Neural cell (in vitro differentiated cells): ENCODE data around the gene HOXA1. TPM values are rescaled to one million over a fixed set of nuclear protein-coding genes. Genes with fewer than 3 reads are reported as not detected.
A peak's percentile ranks its signal among the peaks of the same experiment; 100 is the strongest.

Experiments used
- H2AFZ ChIP-seq: fragments of 200-600, 300-800 bp; sonication (generic), shearing (Covaris generic); 2 replicates; pipeline ENCODE4 v1.6.0; 2014; ENCODE audit warnings: low read depth, mild to moderate bottlenecking, antibody characterized with exemption, low read length, moderate library complexity
- H3F3A ChIP-seq: fragments of 200-600 bp; shearing (Covaris generic); 2 replicates; pipeline ENCODE4 v1.6.1; 2016; ENCODE audit warnings: mild to moderate bottlenecking, moderate library complexity, mixed read lengths, antibody characterized with exemption, low read length; ENCODE audit not compliant: insufficient read depth, poor library complexity, severe bottlenecking
- H3K27ac ChIP-seq: fragments of 200-600, 300-800 bp; sonication (generic), shearing (Covaris generic); 2 replicates; pipeline ENCODE4 v1.5.1; 2014; ENCODE audit warnings: mild to moderate bottlenecking, low read length, moderate library complexity
- H3K27me3 ChIP-seq: fragments of 300-800, 200-600 bp; sonication (generic), shearing (Covaris generic); 2 replicates; pipeline ENCODE4 v1.6.0; 2014; ENCODE audit warnings: mild to moderate bottlenecking, low read depth, low read length, moderate library complexity; ENCODE audit not compliant: insufficient read depth
- H3K36me3 ChIP-seq: fragments of 300-800, 200-600 bp; sonication (generic), shearing (Covaris generic); 2 replicates; pipeline ENCODE4 v1.5.1; 2014; ENCODE audit warnings: mild to moderate bottlenecking, antibody characterized with exemption, low read length, moderate library complexity; ENCODE audit not compliant: insufficient read depth
- H3K4me2 ChIP-seq: fragments of 300-800, 200-600 bp; sonication (generic), shearing (Covaris generic); 2 replicates; pipeline ENCODE4 v1.6.0; 2014; ENCODE audit warnings: mild to moderate bottlenecking, low read length
- H3K4me3 ChIP-seq: fragments of 300-800, 200-600 bp; sonication (generic), shearing (Covaris generic); 2 replicates; pipeline ENCODE4 v1.5.1; 2014; ENCODE audit warnings: mild to moderate bottlenecking, low read length, moderate library complexity
- H3K79me2 ChIP-seq: fragments of 200-600 bp; shearing (Covaris generic); replicated peaks from 2 replicates; pipeline ENCODE4 v1.6.0; 2014; ENCODE audit warnings: mild to moderate bottlenecking, low read length, moderate library complexity; ENCODE audit not compliant: insufficient read depth
- H3K9ac ChIP-seq: fragments of 300-800, 200-600 bp; sonication (generic), shearing (Covaris generic); 2 replicates; pipeline ENCODE4 v1.6.1; 2016; ENCODE audit warnings: mild to moderate bottlenecking, low read length, mixed read lengths
- H3K9me2 ChIP-seq: fragments of 200-600 bp; shearing (Covaris generic); 2 replicates; pipeline ENCODE4 v1.6.1; 2016; ENCODE audit warnings: mild to moderate bottlenecking, low read length, mixed read lengths; ENCODE audit not compliant: insufficient read depth
- H3K9me3 ChIP-seq: fragments of 200-600, 300-800 bp; sonication (generic), shearing (Covaris generic); 2 replicates; pipeline ENCODE4 v1.6.1; 2016; ENCODE audit warnings: mild to moderate bottlenecking, mixed run types, low read length, moderate library complexity, mixed read lengths
- H4K20me1 ChIP-seq: fragments of 200-600 bp; shearing (Covaris generic); 2 replicates; pipeline ENCODE4 v1.6.1; 2016; ENCODE audit warnings: mild to moderate bottlenecking, mixed run types; ENCODE audit not compliant: insufficient read depth
- EZH2 ChIP-seq: fragments of 200-600, 300-800 bp; shearing (Covaris generic), sonication (generic); IDR thresholded peaks from 2 replicates; pipeline ENCODE4 v1.6.1; 2014; ENCODE audit warnings: antibody characterized with exemption, low read length, borderline replicate concordance, mild to moderate bottlenecking; ENCODE audit not compliant: insufficient read depth, poor library complexity, severe bottlenecking
- MXI1 ChIP-seq: fragments of 450-650 bp; conservative IDR thresholded peaks from 2 replicates; pipeline ENCODE4 v1.6.1; 2014; ENCODE audit warnings: antibody characterized with exemption, mild to moderate bottlenecking; ENCODE audit not compliant: poor library complexity, severe bottlenecking
- POLR2AphosphoS5 ChIP-seq: IDR thresholded peaks from 2 replicates; pipeline ENCODE4 v1.6.1; 2012
- RAD21 ChIP-seq: fragments of 450-650 bp; conservative IDR thresholded peaks from 2 replicates; pipeline ENCODE4 v1.6.1; 2014; ENCODE audit warnings: antibody characterized with exemption, mild to moderate bottlenecking, moderate library complexity
- SMC3 ChIP-seq: fragments of 450-650 bp; conservative IDR thresholded peaks from 2 replicates; pipeline ENCODE4 v1.6.1; 2014; ENCODE audit warnings: antibody characterized with exemption, mild to moderate bottlenecking, moderate library complexity; ENCODE audit not compliant: poor library complexity
- TAF1 ChIP-seq: IDR thresholded peaks from 2 replicates; pipeline ENCODE4 v1.6.1; 2012; ENCODE audit warnings: low read depth
- polyA plus RNA-seq: library from polyadenylated mRNA; depleted of rRNA; stranded (reverse); fragments of >200 nt; gene quantifications from 2 replicates; pipeline ENCODE4 v1.2.3, GENCODE V29; 2014
- TF ChIP-seq, protein P1 (sequence below): IDR thresholded peaks from 2 replicates; pipeline ENCODE4 v1.6.1; 2012; ENCODE audit warnings: borderline replicate concordance
- TF ChIP-seq, protein P2 (sequence below): fragments of 450-650 bp; IDR thresholded peaks from 2 replicates; pipeline ENCODE4 v1.5.1; 2014; ENCODE audit warnings: antibody characterized with exemption, mild to moderate bottlenecking, moderate library complexity; ENCODE audit not compliant: poor library complexity, severe bottlenecking

HOXA1 gene
- polyA plus RNA-seq, 1 donor from 2014 or later = not detected

DNA sequence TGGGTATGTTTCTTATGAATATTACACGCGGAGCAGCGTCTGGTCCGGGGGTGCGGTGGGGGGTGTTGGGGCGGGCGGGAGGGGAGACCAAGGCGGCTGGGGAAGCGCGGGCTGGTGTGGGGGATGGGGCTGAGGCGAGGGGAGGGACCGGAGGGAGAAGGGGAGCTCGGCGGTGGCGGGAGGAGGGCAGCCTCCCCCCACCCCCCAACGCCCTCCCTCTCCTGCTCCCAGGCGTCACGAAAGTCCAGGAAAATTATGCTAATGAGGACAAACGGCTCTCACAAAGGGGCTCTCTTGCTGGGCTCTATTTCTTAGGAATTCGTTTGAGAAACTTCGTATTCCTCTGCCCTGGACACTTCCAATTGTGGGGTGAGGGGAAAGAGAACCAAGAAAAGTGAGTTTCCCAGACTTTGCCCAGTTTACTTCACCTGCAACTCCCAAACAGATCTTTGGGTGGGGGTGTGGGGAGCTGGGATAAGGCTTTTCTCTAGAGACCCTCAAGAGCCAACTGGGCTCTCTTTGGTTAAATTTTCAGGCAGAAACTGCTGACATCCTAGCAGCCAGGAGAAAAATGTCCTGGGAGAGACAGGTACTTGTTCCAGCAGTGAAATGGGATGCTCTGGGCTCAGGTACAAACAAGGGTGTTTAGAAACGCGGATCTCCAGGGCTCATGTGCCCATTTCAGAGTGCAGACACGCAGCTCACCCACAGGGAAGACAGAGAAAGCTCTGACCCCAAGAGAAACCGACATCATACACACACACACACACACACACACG is 18.4 kb upstream of the HOXA1 start:
- Histone ChIP-seq H3K27me3 (peaks cover 96% of the 10 kb centered on the region), H3K4me2 (no peak overlapping the region)

DNA sequence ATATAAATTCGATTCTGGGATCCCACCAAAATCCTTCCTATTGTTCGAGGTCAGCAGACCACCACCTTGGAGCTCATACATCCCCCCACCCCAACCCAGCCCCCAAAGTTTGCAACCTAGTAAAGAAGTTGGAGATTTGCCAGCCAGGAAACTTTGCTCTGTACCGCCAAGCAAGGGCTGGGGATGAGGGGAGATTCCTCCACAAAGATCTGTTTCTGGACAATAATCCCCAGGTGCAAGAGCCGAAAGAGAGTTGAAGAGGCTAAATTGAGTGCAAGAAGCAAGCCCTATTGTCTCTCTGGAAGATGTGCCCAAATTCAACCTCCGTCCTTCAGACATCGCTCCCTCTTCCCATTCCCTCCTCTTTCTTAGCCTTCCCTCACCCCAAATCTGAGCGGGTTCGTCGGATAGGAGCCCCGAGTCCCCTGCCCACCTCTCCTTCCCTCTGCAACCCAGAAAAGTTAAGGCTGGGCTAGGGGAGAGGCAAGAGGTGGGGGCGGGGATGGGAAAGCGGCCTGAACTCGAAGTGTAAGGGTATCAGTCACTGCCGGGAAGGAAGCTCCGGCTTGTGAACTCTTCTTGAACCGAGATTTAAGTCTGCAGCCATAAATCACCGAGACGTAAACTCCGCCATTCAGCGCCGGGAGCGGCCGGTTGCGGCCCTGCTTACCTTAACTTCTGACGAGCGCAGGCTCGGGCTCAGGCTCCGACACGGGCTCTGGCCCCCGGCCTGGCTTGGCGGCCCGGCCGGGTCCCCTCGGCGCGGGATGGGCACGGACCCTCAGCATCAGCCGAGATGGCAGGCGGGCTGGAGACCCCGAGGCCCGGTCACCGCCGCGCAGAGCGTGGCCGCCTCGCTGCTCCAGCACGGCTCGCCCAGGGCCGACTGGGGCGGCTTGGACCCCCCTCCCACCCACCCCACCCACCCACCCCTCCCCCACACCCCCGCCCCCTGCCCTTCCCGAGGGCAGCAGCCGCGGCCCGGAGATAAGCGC is 17.5 kb upstream of the HOXA1 start:
- Histone ChIP-seq H3K79me2 (no peaks in the 10 kb centered on the region), H2AFZ (no peak overlapping the region), H3K27ac (no peak overlapping the region), H3K9me2 (no peaks in the 10 kb centered on the region), H3K4me3 (no peak overlapping the region), H3K9me3 (no peaks in the 10 kb centered on the region), H3K4me2 (no peak overlapping the region), H3K9ac (no peak overlapping the region), H3K27me3 (peaks cover 96% of the 10 kb centered on the region), H4K20me1 (no peaks in the 10 kb centered on the region), H3K36me3 (no peaks in the 10 kb centered on the region), H3F3A (no peaks in the 10 kb centered on the region)
- TF ChIP-seq TAF1 (no peak), EZH2 (peak; percentile 92)

More for the DNA sequence above, 18.4 kb upstream of the HOXA1 start:
- H3K9me3 ChIP-seq = no peaks in the 10 kb centered on the region
- no peaks in the 10 kb centered on the region for H3K36me3 ChIP-seq
- no peak overlapping the region for H3K27ac ChIP-seq
- no peaks in the 10 kb centered on the region for H3K9me2 ChIP-seq
- H3K79me2 ChIP-seq = no peaks in the 10 kb centered on the region
- H3K4me3 ChIP-seq = no peak overlapping the region
- no peaks in the 10 kb centered on the region for H3F3A ChIP-seq
- no peaks in the 10 kb centered on the region for H4K20me1 ChIP-seq
- TF ChIP-seq, protein P1, sequence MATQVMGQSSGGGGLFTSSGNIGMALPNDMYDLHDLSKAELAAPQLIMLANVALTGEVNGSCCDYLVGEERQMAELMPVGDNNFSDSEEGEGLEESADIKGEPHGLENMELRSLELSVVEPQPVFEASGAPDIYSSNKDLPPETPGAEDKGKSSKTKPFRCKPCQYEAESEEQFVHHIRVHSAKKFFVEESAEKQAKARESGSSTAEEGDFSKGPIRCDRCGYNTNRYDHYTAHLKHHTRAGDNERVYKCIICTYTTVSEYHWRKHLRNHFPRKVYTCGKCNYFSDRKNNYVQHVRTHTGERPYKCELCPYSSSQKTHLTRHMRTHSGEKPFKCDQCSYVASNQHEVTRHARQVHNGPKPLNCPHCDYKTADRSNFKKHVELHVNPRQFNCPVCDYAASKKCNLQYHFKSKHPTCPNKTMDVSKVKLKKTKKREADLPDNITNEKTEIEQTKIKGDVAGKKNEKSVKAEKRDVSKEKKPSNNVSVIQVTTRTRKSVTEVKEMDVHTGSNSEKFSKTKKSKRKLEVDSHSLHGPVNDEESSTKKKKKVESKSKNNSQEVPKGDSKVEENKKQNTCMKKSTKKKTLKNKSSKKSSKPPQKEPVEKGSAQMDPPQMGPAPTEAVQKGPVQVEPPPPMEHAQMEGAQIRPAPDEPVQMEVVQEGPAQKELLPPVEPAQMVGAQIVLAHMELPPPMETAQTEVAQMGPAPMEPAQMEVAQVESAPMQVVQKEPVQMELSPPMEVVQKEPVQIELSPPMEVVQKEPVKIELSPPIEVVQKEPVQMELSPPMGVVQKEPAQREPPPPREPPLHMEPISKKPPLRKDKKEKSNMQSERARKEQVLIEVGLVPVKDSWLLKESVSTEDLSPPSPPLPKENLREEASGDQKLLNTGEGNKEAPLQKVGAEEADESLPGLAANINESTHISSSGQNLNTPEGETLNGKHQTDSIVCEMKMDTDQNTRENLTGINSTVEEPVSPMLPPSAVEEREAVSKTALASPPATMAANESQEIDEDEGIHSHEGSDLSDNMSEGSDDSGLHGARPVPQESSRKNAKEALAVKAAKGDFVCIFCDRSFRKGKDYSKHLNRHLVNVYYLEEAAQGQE = no peak
- peak; percentile 34 for TF ChIP-seq EZH2
- no peak overlapping the region for H2AFZ ChIP-seq
- no peak overlapping the region for H3K9ac ChIP-seq

DNA sequence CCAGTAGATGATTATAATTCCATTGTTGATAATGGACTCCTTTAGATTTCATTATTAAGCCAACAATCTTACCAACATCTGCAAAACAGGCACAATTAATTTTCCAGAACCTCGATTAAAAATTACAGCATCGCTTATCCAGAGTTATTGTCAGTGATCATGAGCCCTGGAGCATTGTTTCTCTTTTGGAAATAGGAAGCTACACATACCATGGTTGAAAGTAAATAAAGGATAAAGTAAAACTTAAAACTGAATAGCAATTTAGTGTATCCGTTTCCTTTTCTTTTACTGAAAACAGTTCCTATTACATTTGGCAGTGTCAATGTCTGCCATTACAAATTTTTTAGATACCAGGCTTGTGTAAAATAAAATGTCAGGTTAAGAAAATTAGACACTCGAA is 16.6 kb upstream of the HOXA1 start:
- Histone ChIP-seq H3K27me3 (peaks cover 96% of the 10 kb centered on the region), H3K27ac (no peak overlapping the region), H3K79me2 (no peaks in the 10 kb centered on the region), H3K9me3 (no peaks in the 10 kb centered on the region), H3F3A (no peaks in the 10 kb centered on the region), H3K9me2 (no peaks in the 10 kb centered on the region), H3K4me3 (no peak overlapping the region), H4K20me1 (no peaks in the 10 kb centered on the region), H3K36me3 (no peaks in the 10 kb centered on the region), H2AFZ (no peak overlapping the region), H3K4me2 (no peak overlapping the region), H3K9ac (no peak overlapping the region)
- no peak for TF ChIP-seq RAD21
- no peak for TF ChIP-seq SMC3
- TF ChIP-seq, protein P1 = no peak
- TF ChIP-seq EZH2 = no peak
- TF ChIP-seq, protein P2, sequence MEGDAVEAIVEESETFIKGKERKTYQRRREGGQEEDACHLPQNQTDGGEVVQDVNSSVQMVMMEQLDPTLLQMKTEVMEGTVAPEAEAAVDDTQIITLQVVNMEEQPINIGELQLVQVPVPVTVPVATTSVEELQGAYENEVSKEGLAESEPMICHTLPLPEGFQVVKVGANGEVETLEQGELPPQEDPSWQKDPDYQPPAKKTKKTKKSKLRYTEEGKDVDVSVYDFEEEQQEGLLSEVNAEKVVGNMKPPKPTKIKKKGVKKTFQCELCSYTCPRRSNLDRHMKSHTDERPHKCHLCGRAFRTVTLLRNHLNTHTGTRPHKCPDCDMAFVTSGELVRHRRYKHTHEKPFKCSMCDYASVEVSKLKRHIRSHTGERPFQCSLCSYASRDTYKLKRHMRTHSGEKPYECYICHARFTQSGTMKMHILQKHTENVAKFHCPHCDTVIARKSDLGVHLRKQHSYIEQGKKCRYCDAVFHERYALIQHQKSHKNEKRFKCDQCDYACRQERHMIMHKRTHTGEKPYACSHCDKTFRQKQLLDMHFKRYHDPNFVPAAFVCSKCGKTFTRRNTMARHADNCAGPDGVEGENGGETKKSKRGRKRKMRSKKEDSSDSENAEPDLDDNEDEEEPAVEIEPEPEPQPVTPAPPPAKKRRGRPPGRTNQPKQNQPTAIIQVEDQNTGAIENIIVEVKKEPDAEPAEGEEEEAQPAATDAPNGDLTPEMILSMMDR = no peak
- no peak for TF ChIP-seq POLR2AphosphoS5
- TF ChIP-seq MXI1 = no peak
